Effector memory CD4-positive, alpha-beta T cell (primary cell): Measurements from ENCODE around the gene CRMP1.

Experiments used
- DNase-seq, 3 donors: peaks; one replicate each; pipeline ENCODE4 v3.0.0-alpha.2; 2020
- H3K27ac ChIP-seq: 2 replicates; pipeline ENCODE4 v1.7.0; 2013; ENCODE audit warnings: mild to moderate bottlenecking, low read length, moderate library complexity; ENCODE audit not compliant: insufficient read depth, poor library complexity, severe bottlenecking
- H3K27me3 ChIP-seq: replicated peaks from 2 replicates; pipeline ENCODE4 v1.7.0; 2013; ENCODE audit warnings: mild to moderate bottlenecking, low read length; ENCODE audit not compliant: insufficient read depth, control insufficient read depth, poor library complexity, severe bottlenecking
- H3K36me3 ChIP-seq: 2 replicates; pipeline ENCODE4 v1.7.0; 2013; ENCODE audit warnings: mild to moderate bottlenecking, low read length, moderate library complexity; ENCODE audit not compliant: control insufficient read depth, insufficient read depth
- H3K4me1 ChIP-seq: 2 replicates; pipeline ENCODE4 v1.7.0; 2013; ENCODE audit warnings: low read length, mild to moderate bottlenecking; ENCODE audit not compliant: control insufficient read depth, insufficient read depth, poor library complexity, severe bottlenecking
- H3K4me3 ChIP-seq: 2 replicates; pipeline ENCODE4 v1.7.0; 2013; ENCODE audit warnings: low read length, low read depth, mild to moderate bottlenecking; ENCODE audit not compliant: insufficient read depth, poor library complexity, severe bottlenecking
- H3K9me3 ChIP-seq: 2 replicates; pipeline ENCODE4 v1.7.0; 2013; ENCODE audit warnings: mild to moderate bottlenecking, low read length, moderate library complexity; ENCODE audit not compliant: control insufficient read depth

The CRMP1 gene

DNA sequence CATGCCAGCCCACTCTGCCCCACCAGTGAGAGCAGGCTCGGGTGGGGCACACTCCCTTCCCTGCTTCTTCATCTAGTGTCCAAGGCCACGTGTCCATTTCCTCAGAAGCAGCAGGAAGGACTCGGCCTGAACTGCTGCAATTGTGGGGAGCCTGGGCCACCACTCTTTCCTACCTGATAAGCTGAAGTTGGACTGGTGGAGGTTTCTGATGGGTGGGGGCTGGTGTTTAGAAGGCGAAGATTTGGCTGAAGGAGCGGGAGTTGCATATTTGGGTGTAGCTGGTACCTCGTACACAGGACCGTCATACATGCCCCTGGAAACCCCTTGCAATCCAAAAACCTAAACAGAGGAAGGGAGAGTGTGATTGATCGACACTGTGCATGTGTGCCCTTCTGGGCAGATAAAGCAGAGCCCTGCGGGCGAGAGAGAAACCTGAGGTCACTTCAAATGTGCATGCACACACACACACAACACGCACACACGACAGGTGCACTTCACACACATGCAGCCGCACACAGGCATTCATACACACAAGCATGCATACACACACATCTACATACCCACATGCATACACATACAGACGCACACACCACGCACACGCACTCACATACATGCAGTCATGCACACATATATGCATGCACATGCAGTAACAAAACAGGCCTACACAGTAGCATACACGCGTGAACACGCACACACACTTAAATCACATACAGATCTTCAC is 67.4 kb downstream of the CRMP1 start:
- no peaks in the 10 kb centered on the region for H3K36me3 ChIP-seq
- no peaks in the 10 kb centered on the region for H3K27me3 ChIP-seq
- DNase-seq = no peak
- H3K4me1 ChIP-seq = no peaks in the 10 kb centered on the region
- H3K27ac ChIP-seq = no peak overlapping the region
- no peaks in the 10 kb centered on the region for H3K9me3 ChIP-seq
- no peak overlapping the region for H3K4me3 ChIP-seq

DNA sequence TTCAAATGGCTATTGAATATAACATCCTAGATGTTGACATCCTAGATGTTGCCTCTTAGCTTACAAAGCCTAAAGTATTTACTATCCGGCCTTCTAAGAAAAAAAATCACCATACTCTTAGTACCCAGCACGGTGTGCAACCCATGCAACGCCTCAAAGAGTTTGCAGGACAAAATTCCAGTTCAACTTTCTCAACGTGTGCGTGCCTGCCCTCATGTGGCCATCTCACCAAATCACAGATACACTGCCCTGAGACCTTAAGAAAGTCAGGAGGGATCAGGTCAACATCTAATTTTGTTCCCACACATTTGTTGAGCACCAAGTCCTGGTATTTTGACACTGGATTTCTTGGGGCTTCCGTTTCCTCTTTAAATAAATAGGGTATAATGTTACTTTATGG is 68.3 kb downstream of the CRMP1 start:
- Histone ChIP-seq H3K27me3 (no peaks in the 10 kb centered on the region), H3K36me3 (no peaks in the 10 kb centered on the region), H3K4me1 (no peaks in the 10 kb centered on the region), H3K9me3 (no peaks in the 10 kb centered on the region), H3K4me3 (no peak overlapping the region), H3K27ac (no peak overlapping the region)
- DNase-seq = no peak

DNA sequence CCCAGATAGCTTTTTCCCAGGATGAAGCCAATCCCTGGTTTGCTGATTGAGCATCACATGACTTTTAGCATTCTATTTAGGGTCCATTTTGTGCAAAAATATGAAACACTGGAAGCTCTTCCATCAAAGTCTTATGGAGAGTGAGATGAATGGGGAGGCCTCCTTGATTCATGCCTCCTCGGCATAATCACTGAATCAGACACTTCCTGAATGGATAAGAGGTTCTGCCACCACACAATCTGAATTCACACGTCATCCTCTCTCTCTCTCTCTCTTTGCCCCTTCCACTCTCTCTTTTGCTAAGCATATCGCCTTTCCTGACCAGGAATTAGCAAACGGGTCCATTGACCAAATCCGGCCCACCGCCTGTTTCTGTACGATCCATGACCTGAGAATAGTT is 68.7 kb downstream of the CRMP1 start:
- H3K36me3 ChIP-seq = no peaks in the 10 kb centered on the region
- no peaks in the 10 kb centered on the region for H3K9me3 ChIP-seq
- no peak overlapping the region for H3K4me3 ChIP-seq
- DNase-seq = no peak
- H3K27me3 ChIP-seq = no peaks in the 10 kb centered on the region
- no peaks in the 10 kb centered on the region for H3K4me1 ChIP-seq
- no peak overlapping the region for H3K27ac ChIP-seq

DNA sequence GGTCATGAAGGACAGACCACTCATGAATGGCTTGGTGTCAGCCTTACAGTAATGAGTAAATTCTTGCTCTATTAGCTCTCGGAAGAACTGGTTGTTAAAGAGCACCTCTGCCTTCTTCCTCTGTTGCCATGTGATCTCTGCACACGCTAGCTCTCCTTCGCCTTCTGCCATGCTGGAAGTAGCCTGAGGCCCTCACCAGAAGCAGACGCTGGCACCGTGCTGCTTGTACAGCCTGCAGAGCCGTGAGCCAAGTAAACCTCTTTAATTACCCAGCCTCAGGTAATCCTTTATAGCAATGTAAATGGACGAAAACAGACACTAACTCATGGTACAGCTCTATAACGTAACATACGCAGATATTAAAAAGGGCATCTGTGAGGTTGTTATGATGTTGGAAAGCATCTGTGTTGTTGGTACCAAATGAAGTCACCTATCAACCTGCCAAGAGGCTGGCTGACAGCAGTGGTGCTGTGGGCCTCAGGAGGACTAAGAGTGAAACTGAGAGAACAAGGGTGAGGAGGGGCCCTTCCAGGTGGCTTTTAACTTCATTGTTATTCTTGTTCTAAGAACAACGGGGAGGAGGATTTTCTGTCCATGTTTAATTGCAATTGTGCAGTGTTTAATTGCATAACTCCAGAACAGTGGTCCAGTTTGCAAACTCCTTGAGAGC is 69.2 kb downstream of the CRMP1 start:
- Histone ChIP-seq H3K4me1 (no peaks in the 10 kb centered on the region), H3K27me3 (no peaks in the 10 kb centered on the region), H3K9me3 (no peaks in the 10 kb centered on the region), H3K4me3 (no peak overlapping the region), H3K27ac (no peak overlapping the region), H3K36me3 (no peaks in the 10 kb centered on the region)
- DNase-seq = no peak

DNA sequence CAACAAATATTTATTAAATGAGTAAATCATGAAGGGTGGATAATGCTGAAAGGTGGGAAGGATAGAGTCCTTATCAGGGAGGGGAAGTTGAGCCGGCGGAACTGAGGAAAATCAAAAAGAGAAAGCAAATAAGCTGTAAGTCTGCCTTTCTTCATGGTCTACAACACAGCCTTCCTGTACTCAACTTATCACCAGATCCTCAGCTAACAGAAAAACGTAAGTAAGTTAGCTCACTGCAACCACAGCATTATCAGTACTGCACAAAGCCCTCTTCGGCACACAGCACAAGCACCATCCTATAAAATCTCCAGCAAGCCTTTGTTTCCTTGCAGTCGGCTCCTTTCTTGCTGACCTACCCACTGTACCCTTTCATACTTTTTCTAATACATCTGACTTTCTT is 70.3 kb downstream of the CRMP1 start:
- Histone ChIP-seq H3K9me3 (no peaks in the 10 kb centered on the region), H3K27ac (no peak overlapping the region), H3K27me3 (no peaks in the 10 kb centered on the region), H3K36me3 (no peaks in the 10 kb centered on the region), H3K4me1 (no peaks in the 10 kb centered on the region), H3K4me3 (no peak overlapping the region)
- DNase-seq = no peak

DNA sequence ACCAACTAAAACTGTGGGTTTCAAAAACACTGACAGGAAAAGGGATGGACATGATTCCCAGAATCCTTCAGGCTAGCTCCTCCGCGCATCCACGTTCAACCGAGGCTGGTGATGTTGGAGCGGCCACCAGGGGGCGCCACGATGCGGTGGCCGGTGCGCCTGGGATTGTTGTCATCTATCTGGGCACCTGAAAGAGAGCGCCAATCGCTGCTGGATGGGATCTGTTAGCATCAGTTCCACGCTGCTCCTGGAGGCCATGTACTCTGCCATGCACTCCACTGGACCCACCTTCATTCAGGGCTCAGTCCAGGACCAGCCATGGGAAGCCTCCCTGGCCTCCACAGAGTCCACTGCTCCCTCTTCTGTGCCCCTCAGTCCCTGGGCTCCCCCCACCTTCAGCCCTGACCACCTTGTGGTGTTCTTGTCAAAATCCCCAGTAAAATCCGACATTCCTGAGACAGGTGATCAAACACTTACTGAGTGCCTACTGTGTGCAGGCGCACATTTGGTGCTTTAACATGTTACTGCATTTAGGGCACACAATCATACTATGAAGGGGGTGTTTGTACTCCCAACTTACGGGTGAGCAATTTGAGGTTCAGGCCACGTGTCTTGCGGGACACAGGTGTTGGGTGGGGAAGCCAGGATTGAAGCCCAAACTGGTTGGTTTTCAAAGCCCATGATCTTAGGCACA is 71.1 kb downstream of the CRMP1 start:
- H3K4me3 ChIP-seq = no peak overlapping the region
- no peaks in the 10 kb centered on the region for H3K4me1 ChIP-seq
- H3K9me3 ChIP-seq = no peaks in the 10 kb centered on the region
- no peaks in the 10 kb centered on the region for H3K27me3 ChIP-seq
- no peak for DNase-seq
- H3K27ac ChIP-seq = no peak overlapping the region
- no peaks in the 10 kb centered on the region for H3K36me3 ChIP-seq

DNA sequence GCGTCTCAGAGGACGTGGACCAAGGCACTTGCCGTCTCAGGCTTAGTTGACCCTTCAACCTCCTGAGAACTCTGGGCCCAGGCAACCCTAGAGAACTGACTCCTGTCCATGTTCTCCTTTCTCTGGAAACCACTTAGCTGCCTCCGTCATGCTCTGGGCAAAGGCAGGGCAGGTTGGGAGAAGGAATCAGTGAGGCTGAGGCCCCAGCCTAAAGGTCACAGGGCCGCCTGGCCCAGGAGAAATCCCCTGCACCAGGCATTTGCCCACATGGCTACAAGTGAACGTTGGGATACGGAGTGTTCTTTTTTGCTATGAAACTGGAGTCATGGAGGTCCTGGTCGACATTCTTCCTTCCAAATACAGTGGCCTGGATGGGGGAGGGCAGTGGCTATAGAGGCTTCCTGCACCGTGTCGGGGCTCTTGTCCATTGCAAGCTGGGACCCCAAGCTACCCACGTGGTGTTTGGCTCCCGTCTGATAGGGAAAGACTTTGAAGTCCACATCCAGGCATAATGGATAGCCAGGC is 76.0 kb downstream of the CRMP1 start:
- Histone ChIP-seq H3K27me3 (no peaks in the 10 kb centered on the region), H3K4me1 (no peaks in the 10 kb centered on the region), H3K27ac (no peak overlapping the region), H3K36me3 (no peaks in the 10 kb centered on the region), H3K9me3 (no peaks in the 10 kb centered on the region), H3K4me3 (no peak overlapping the region)
- no peak for DNase-seq

DNA sequence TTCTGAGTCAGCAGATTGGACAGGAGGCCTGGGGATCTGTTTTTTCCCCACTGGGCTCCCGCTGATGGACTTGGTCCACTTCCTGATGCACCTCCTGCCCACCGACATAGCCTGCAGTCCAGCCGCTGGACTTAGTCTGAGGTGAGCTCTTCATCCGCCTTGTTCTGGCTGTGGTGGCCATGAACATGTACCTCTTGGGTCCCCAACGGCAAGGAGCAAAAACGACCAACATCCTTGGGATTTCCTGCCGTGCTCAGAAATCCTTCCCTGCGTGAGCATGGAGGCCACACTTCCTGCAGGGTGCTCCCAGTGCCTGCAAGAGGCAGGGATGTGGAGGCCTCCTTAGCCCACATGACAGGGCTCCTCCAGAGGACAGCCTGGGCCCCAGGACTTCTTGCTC is 76.8 kb downstream of the CRMP1 start:
- Histone ChIP-seq H3K27me3 (no peaks in the 10 kb centered on the region), H3K4me1 (no peaks in the 10 kb centered on the region), H3K27ac (no peak overlapping the region), H3K4me3 (no peak overlapping the region), H3K9me3 (no peaks in the 10 kb centered on the region), H3K36me3 (no peaks in the 10 kb centered on the region)
- no peak for DNase-seq

DNA sequence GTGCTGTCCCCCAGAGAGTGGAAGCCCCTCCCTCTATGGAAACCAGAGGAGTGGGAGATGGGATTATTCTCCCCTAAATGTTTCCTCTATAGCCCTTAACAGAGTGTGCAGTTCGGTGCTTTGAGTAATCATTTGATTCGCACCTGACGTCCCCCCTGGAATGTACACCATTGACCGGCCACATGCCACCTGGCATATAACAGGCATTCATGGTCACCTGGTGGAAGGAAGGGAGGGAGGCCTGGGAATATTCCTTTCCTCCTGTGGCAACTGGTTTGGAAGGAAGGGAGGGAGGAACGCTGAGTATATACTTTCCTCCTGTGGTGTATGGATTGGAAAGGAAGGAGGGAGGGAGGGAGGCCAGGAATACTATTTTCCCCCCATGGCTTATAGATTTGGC is 77.2 kb downstream of the CRMP1 start:
- no peaks in the 10 kb centered on the region for H3K27me3 ChIP-seq
- H3K27ac ChIP-seq = no peak overlapping the region
- no peak overlapping the region for H3K4me3 ChIP-seq
- H3K9me3 ChIP-seq = no peaks in the 10 kb centered on the region
- no peaks in the 10 kb centered on the region for H3K4me1 ChIP-seq
- H3K36me3 ChIP-seq = no peaks in the 10 kb centered on the region
- no peak for DNase-seq

DNA sequence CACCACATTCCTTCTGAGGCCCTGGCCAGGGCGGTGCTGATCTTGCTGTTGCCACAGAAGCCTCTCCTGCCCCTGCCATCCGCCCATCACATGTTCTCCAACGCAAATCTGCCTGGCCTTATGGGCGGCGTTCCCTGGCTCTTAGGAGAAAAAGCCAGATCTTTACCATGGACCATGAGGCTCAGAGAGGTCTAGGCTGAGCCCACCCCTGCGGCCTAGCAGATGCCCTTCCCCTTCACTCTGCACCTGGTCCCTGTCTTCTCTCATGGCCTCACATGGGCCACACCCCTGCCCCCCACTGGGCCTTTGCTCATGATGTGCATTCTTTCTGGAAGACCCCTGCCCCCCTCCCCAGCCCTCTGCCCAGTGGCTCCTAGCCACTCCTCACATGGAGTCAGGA is 78.5 kb downstream of the CRMP1 start:
- no peaks in the 10 kb centered on the region for H3K9me3 ChIP-seq
- H3K36me3 ChIP-seq = no peaks in the 10 kb centered on the region
- H3K27me3 ChIP-seq = no peaks in the 10 kb centered on the region
- DNase-seq = no peak
- H3K4me1 ChIP-seq = no peaks in the 10 kb centered on the region
- H3K27ac ChIP-seq = no peak overlapping the region
- H3K4me3 ChIP-seq = no peak overlapping the region
